NCI-H748 treated with DMSO at 0.1 percent for 48 hours (cell line): Measurements from ENCODE around the gene SLC39A12.
"Not testable (repeated sequence)": the region's sequence is repeated elsewhere in the genome, so short reads cannot be mapped to it uniquely, and the experiment has no call there.

ENCODE experiments used
- DNase-seq: peaks from one replicate; lab custom pipeline; 2025; lab: John Stamatoyannopoulos, UW

Gene SLC39A12

GRCh38 chr10:17951868-17952371 lies at the start of gene SLC39A12:
TSS of gene SLC39A12 (plus strand) at chr10:17951918. CDS start at chr10:17953277, 1,359 bp downstream.
- no peak for DNase-seq

- no peak for DNase-seq
Observed at GRCh38 chr10:17904564-17904963, 47.2 kb upstream of the SLC39A12 start.

- DNase-seq, result no peak
Observed at GRCh38 chr10:17905491-17905890, 46.2 kb upstream of the SLC39A12 start.

GRCh38 chr10:17906002-17906401 lies 45.7 kb upstream of the SLC39A12 start:
- no peak for DNase-seq

GRCh38 chr10:17907641-17908040 lies 44.1 kb upstream of the SLC39A12 start:
- no peak for DNase-seq

GRCh38 chr10:17910125-17910789 lies 41.5 kb upstream of the SLC39A12 start:
- peak; percentile 52 for DNase-seq

- DNase-seq, result no peak
Observed at GRCh38 chr10:17912754-17913153, 39.0 kb upstream of the SLC39A12 start.

GRCh38 chr10:17913604-17914003 lies 38.1 kb upstream of the SLC39A12 start:
- no peak for DNase-seq

- DNase-seq, result no peak
Observed at GRCh38 chr10:17914169-17915045, 37.3 kb upstream of the SLC39A12 start.

GRCh38 chr10:17915181-17915580 lies 36.5 kb upstream of the SLC39A12 start:
- DNase-seq, result no peak

- DNase-seq, result no peak
Observed at GRCh38 chr10:17918187-17918903, 33.4 kb upstream of the SLC39A12 start.

- no peak for DNase-seq
Observed at GRCh38 chr10:17921378-17921777, 30.3 kb upstream of the SLC39A12 start.

- DNase-seq, result no peak
Observed at GRCh38 chr10:17923728-17924127, 28.0 kb upstream of the SLC39A12 start.

- DNase-seq, result no peak
Observed at GRCh38 chr10:17943033-17943745, 8.5 kb upstream of the SLC39A12 start.

GRCh38 chr10:17950269-17950668 lies 1.4 kb upstream of the SLC39A12 start:
- not testable (repeated sequence) for DNase-seq

- DNase-seq, result no peak
Observed at GRCh38 chr10:17950726-17951125, 992 bp upstream of the SLC39A12 start.

- DNase-seq, result not testable (repeated sequence)
Observed at GRCh38 chr10:17954372-17954771, 2.7 kb downstream of the SLC39A12 start.

GRCh38 chr10:17954861-17955260 lies 3.1 kb downstream of the SLC39A12 start:
- DNase-seq, result no peak

- no peak for DNase-seq
Observed at GRCh38 chr10:17958049-17958448, 6.3 kb downstream of the SLC39A12 start.

GRCh38 chr10:17959870-17960269 lies 8.2 kb downstream of the SLC39A12 start:
- DNase-seq, result no peak

- DNase-seq, result no peak
Observed at GRCh38 chr10:17961551-17962422, 10.1 kb downstream of the SLC39A12 start.
